A673 (cell line): ENCODE results near the gene ARHGAP24.

Experiments
- EZH2 ChIP-seq: fragments of 200-600 bp; sonication (generic); IDR thresholded peaks from 2 replicates; pipeline ENCODE4 v1.6.1; 2017; ENCODE audit warnings: borderline replicate concordance, low read depth, mild to moderate bottlenecking, mixed read lengths, antibody characterized with exemption, low read length; ENCODE audit not compliant: poor library complexity, severe bottlenecking
- TF ChIP-seq, protein P1 (sequence below): fragments of 300-800, 200-600 bp; sonication (generic); conservative IDR thresholded peaks from 2 replicates; pipeline ENCODE4 v1.5.1; 2017; ENCODE audit warnings: low read depth, mild to moderate bottlenecking, antibody characterized with exemption, low read length, moderate library complexity, mixed read lengths

GRCh38 chr4:85726555-85726954 lies 251.6 kb downstream of the ARHGAP24 start:
- TF ChIP-seq, protein P1, sequence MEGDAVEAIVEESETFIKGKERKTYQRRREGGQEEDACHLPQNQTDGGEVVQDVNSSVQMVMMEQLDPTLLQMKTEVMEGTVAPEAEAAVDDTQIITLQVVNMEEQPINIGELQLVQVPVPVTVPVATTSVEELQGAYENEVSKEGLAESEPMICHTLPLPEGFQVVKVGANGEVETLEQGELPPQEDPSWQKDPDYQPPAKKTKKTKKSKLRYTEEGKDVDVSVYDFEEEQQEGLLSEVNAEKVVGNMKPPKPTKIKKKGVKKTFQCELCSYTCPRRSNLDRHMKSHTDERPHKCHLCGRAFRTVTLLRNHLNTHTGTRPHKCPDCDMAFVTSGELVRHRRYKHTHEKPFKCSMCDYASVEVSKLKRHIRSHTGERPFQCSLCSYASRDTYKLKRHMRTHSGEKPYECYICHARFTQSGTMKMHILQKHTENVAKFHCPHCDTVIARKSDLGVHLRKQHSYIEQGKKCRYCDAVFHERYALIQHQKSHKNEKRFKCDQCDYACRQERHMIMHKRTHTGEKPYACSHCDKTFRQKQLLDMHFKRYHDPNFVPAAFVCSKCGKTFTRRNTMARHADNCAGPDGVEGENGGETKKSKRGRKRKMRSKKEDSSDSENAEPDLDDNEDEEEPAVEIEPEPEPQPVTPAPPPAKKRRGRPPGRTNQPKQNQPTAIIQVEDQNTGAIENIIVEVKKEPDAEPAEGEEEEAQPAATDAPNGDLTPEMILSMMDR, result no peak
- TF ChIP-seq EZH2, result no peak
